ENCODE results near the gene TP53AIP1.
A peak's percentile ranks its signal among the peaks of the same experiment; 100 is the strongest.

TP53AIP1 gene

GRCh38 chr11:128942817-128943427, at the start of gene TP53AIP1:
Gene TP53AIP1 (minus strand): TSS chr11:128942871. CDS start chr11:128937818, 5,053 bp downstream.
- Mint-ChIP-seq H3K36me3 (no peaks in the 10 kb centered on the region), H3K4me1 (no peaks in the 10 kb centered on the region), H3K9me3 (no peaks in the 10 kb centered on the region), H3K4me3 (no peak within 1 kb of the TSS), H3K27ac (no peak within 1 kb of the TSS)
- no peak for DNase-seq (ENCODE audit: low spot score in 2 of 2)
- ATAC-seq: no peak

GRCh38 chr11:128988242-128988970, 45.7 kb upstream of the TP53AIP1 start:
- Mint-ChIP-seq H3K27ac (no peak overlapping the region), H3K9me3 (no peaks in the 10 kb centered on the region), H3K36me3 (no peaks in the 10 kb centered on the region), H3K4me1 (peaks cover 6% of the 10 kb centered on the region), H3K4me3 (no peak overlapping the region)
- no peak for ATAC-seq
- no peak for DNase-seq (ENCODE audit: low spot score in 2 of 2)

DNA sequence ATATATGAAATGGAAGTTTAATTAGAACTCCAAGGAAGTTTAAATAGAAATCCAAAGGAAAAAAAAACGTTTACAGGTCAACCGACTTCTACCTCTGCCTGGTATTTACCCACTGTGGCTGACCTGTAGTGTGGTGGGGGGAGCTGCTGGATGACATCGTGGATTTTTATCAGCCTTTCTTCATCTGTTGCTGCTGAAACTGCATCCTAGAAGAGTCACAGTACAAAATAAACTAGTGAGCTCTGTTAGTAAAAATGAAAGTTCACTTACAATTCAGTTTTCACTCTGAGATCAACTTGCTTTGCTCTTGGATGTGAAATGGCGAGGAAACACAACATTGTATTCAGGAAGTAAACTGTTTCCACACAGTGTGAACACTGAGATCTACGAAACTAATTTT, 43.2 kb upstream of the TP53AIP1 start:
- ATAC-seq (no peak), DNase-seq (ENCODE audit: low spot score in 2 of 2) (no peak)
- no peaks in the 10 kb centered on the region for H3K36me3 Mint-ChIP-seq
- no peak overlapping the region for H3K4me3 Mint-ChIP-seq
- no peaks in the 10 kb centered on the region for H3K9me3 Mint-ChIP-seq
- no peak overlapping the region for H3K27ac Mint-ChIP-seq
- H3K4me1 Mint-ChIP-seq: peaks cover 6% of the 10 kb centered on the region

- H3K4me1 Mint-ChIP-seq: peaks cover 6% of the 10 kb centered on the region
- H3K27ac Mint-ChIP-seq: no peak overlapping the region
- no peaks in the 10 kb centered on the region for H3K36me3 Mint-ChIP-seq
- no peak overlapping the region for H3K4me3 Mint-ChIP-seq
- no peak for DNase-seq (ENCODE audit: low spot score in 2 of 2)
- no peak for ATAC-seq
- H3K9me3 Mint-ChIP-seq: no peaks in the 10 kb centered on the region
Measured at GRCh38 chr11:128983023-128983422, 40.4 kb upstream of the TP53AIP1 start.

GRCh38 chr11:128981254-128981653, 38.6 kb upstream of the TP53AIP1 start:
- no peak overlapping the region for H3K27ac Mint-ChIP-seq
- peaks cover 6% of the 10 kb centered on the region for H3K4me1 Mint-ChIP-seq
- ATAC-seq (no peak), DNase-seq (ENCODE audit: low spot score in 2 of 2) (no peak)
- no peaks in the 10 kb centered on the region for H3K9me3 Mint-ChIP-seq
- H3K36me3 Mint-ChIP-seq: no peaks in the 10 kb centered on the region
- H3K4me3 Mint-ChIP-seq: no peak overlapping the region

DNA sequence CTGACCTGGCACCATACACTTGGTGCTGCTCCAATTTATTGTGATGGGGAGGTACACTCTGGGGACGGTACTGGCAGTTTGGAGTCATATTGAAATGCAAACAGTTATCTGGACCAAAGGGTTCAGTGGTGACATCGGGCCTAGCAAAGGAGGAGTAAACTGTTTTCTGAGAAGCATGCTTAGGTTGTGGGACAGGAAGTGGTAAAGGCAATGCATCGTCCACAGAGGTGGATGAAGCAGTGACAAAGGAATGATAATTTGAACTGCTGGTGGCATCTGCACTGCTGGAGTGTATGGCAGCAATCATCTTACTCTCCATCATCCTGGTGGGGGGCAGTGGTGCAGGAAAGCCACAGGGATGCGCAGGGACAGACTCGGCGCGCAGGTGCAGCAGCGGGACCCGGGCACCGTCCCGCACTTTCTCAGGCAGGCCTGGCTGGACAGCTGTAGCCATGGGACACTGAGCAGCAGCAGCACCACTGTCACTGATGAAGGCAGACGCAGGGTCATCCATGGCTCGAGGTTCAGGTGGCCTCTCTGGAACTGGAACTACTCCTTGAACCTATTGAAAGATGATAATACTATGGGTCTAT, 28.0 kb upstream of the TP53AIP1 start:
- ATAC-seq (peak; percentile 57), DNase-seq (ENCODE audit: low spot score in 2 of 2) (no peak)
- H3K36me3 Mint-ChIP-seq: peaks cover 5% of the 10 kb centered on the region
- H3K27ac Mint-ChIP-seq: no peak overlapping the region
- no peak overlapping the region for H3K4me3 Mint-ChIP-seq
- H3K4me1 Mint-ChIP-seq: peaks cover 12% of the 10 kb centered on the region
- no peaks in the 10 kb centered on the region for H3K9me3 Mint-ChIP-seq

DNA sequence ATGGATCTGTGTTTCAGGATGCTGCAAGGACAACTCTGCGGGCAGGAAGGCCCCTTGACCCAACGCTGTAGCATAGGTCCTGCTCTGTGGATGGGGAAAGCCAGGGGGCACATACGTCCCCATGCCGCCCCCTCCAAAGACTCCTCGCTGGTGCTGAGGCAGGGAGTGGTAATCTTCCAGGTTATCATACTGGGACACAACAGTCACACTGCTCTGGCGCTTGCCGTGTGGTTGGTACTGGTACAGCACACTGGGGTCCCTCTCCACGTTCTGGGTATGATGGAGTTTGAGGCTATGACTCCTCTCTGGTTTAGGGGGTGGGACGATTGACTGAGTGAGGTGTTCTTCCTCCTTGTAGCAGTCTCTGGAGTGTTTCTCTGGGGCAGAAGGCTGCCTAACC, 26.2 kb upstream of the TP53AIP1 start:
- Mint-ChIP-seq H3K9me3 (no peaks in the 10 kb centered on the region), H3K4me3 (no peak overlapping the region), H3K4me1 (peaks cover 30% of the 10 kb centered on the region), H3K36me3 (peaks cover 5% of the 10 kb centered on the region), H3K27ac (no peak overlapping the region)
- ATAC-seq (peak; percentile 42), DNase-seq (ENCODE audit: low spot score in 2 of 2) (no peak)

- Mint-ChIP-seq H3K36me3 (peaks cover 5% of the 10 kb centered on the region), H3K27ac (no peak overlapping the region), H3K4me1 (peaks cover 39% of the 10 kb centered on the region), H3K9me3 (no peaks in the 10 kb centered on the region), H3K4me3 (no peak overlapping the region)
- DNase-seq (ENCODE audit: low spot score in 2 of 2): no peak
- no peak for ATAC-seq
Measured at GRCh38 chr11:128967578-128967977, 24.9 kb upstream of the TP53AIP1 start.

DNA sequence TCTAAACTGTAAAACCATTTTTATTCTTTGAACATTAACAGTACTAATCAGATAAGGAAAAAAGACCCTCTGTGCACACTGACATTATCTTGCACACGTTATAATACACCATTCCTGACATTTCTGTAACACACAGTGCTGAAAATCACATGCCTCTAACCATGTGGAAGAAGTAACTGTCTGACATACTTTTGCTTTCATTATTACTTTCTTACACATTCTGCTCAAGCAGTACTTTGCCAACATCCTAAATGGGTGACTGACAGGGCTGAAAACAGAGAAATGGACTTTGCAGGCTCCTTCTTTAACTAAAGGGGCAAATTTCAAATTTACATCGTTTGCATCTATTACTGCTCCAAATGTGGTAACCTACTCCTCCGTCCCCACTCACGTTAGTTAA, 22.8 kb upstream of the TP53AIP1 start:
- ATAC-seq (peak; percentile 80), DNase-seq (ENCODE audit: low spot score in 2 of 2) (no peak)
- H3K9me3 Mint-ChIP-seq: no peaks in the 10 kb centered on the region
- peaks cover 35% of the 10 kb centered on the region for H3K4me1 Mint-ChIP-seq
- H3K4me3 Mint-ChIP-seq: no peak overlapping the region
- no peak overlapping the region for H3K27ac Mint-ChIP-seq
- peaks cover 3% of the 10 kb centered on the region for H3K36me3 Mint-ChIP-seq

GRCh38 chr11:128964463-128964930, 21.8 kb upstream of the TP53AIP1 start:
- Mint-ChIP-seq H3K27ac (no peak overlapping the region), H3K36me3 (no peaks in the 10 kb centered on the region), H3K4me3 (peak overlapping the region; percentile 13), H3K9me3 (no peaks in the 10 kb centered on the region), H3K4me1 (peaks cover 28% of the 10 kb centered on the region)
- ATAC-seq (no peak), DNase-seq (ENCODE audit: low spot score in 2 of 2) (peak in 1 of 2 donors; percentile 43)

DNA sequence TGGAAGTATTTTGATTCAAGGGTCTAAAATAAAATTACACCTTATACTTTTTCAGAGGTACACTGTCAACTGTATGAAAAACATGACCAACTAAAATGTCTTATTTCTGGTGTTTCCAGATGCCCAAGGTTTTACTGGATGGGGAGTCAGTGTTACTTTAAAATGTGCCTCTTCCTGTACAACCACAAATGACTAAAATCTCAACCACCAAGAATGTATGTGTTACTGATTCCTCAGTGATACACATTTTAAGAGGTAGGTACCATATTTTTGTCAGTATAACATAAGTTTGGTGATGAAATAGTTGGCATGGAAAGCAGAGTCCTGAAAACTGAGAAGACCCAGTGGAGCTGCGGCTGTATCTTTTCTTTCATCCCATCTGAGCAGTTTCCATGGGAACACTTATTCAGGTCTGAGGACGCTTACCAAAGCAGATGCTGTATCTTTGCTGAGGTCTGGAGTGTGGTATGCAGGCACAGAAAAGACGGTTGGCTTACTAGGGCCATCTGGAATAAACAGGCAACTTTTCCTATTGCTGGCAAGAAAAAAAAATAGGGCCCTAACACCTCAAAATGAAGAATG, 21.2 kb upstream of the TP53AIP1 start:
- no peaks in the 10 kb centered on the region for H3K36me3 Mint-ChIP-seq
- DNase-seq (ENCODE audit: low spot score in 2 of 2) (peak in 1 of 2 donors; percentile 45), ATAC-seq (peak; percentile 82)
- no peaks in the 10 kb centered on the region for H3K9me3 Mint-ChIP-seq
- H3K4me1 Mint-ChIP-seq: peaks cover 28% of the 10 kb centered on the region
- peak overlapping the region; percentile 16 for H3K27ac Mint-ChIP-seq
- H3K4me3 Mint-ChIP-seq: peak overlapping the region; percentile 13

DNA sequence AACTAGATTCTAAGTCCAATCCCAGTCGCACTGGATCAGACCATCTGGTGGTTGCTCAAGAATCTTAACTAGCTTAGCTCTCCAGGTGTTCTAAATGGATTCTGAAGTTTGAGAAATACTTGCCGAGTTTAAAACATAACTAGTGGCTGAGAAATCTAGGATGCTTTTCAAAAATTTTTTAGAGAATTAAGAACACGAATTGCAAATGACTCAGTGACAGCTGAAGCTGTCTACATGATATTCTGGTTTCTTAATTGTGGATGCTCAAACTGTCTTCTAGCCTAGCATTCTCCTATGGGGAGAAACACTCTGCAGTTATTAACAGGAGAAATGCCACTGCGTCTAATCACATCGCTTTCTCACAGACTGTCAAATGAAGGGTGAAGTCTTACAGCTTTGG, 20.2 kb upstream of the TP53AIP1 start:
- DNase-seq (ENCODE audit: low spot score in 2 of 2): peak in 1 of 2 donors; percentile 44
- H3K36me3 Mint-ChIP-seq: no peaks in the 10 kb centered on the region
- ATAC-seq: no peak
- peak overlapping the region; percentile 18 for H3K4me3 Mint-ChIP-seq
- no peaks in the 10 kb centered on the region for H3K9me3 Mint-ChIP-seq
- H3K27ac Mint-ChIP-seq: peak overlapping the region; percentile 16
- peaks cover 28% of the 10 kb centered on the region for H3K4me1 Mint-ChIP-seq

GRCh38 chr11:128961645-128962044, 19.0 kb upstream of the TP53AIP1 start:
- H3K36me3 Mint-ChIP-seq: no peaks in the 10 kb centered on the region
- ATAC-seq (peak; percentile 63), DNase-seq (ENCODE audit: low spot score in 2 of 2) (peak in 1 of 2 donors; percentile 46)
- H3K27ac Mint-ChIP-seq: no peak overlapping the region
- H3K9me3 Mint-ChIP-seq: no peaks in the 10 kb centered on the region
- no peak overlapping the region for H3K4me3 Mint-ChIP-seq
- peaks cover 28% of the 10 kb centered on the region for H3K4me1 Mint-ChIP-seq

- Mint-ChIP-seq H3K9me3 (no peaks in the 10 kb centered on the region), H3K27ac (no peak overlapping the region), H3K4me1 (no peaks in the 10 kb centered on the region), H3K36me3 (no peaks in the 10 kb centered on the region), H3K4me3 (no peak overlapping the region)
- ATAC-seq (no peak), DNase-seq (ENCODE audit: low spot score in 2 of 2) (no peak)
Measured at GRCh38 chr11:128957202-128957482, 14.5 kb upstream of the TP53AIP1 start.

DNA sequence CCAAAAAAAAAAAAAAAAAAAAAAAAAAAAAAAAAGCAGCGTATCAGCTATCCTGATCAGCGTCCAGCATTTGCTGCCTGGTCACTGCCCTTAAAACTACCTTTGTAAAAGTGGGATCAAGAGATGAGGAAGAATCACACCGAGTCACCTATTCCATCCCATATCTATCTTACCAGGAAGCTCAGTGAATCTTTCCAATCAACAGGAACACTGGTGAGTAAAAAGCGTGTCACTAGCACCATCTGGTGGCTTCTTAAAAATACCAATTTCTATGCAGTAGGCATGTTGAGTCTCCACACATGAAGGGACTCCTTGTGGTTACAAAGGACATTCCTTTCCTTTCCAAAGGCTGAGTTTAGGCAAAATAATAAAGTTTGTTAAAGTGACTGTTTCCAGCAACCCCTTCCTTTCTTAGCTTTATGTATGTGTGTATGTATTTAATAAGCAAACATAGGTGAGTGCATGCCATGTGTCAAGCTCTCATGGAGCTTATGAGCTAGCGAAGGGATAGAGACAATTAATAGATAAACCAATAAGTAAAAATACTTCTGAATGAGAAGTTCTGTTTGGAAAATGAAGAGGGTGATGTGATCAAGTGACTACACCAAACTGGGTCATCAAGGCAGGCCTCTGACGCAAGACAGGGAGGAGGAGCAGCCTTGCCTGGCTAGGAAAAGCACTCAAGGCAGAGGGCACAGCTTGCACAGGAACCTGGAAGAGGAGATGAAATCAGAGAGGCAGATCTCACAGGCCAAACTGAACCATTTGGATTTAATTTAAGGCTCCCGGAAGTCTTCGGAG, 13.9 kb upstream of the TP53AIP1 start:
- ATAC-seq (peak; percentile 51), DNase-seq (ENCODE audit: low spot score in 2 of 2) (no peak)
- no peaks in the 10 kb centered on the region for H3K4me1 Mint-ChIP-seq
- no peaks in the 10 kb centered on the region for H3K9me3 Mint-ChIP-seq
- H3K27ac Mint-ChIP-seq: no peak overlapping the region
- no peaks in the 10 kb centered on the region for H3K36me3 Mint-ChIP-seq
- H3K4me3 Mint-ChIP-seq: no peak overlapping the region
